Activated T-helper 1 cell treated with anti-CD3 and anti-CD28 coated beads, Interleukin-12 subunit alpha, Interleukin-12 subunit beta, Interleukin-2, Interleukin-4 antibody, amounts not matched to agents 30 ng/mL and 10 ng/mL and 1 ng/mL, durations not matched to agents 14 hours and 24 hours and 36 hours (primary cell): Measurements from ENCODE around the gene F8A2. TPM values are rescaled to one million over a fixed set of nuclear protein-coding genes. Genes with fewer than 3 reads are reported as not detected.
A peak's percentile ranks its signal among the peaks of the same experiment; 100 is the strongest.
"Not testable (repeated sequence)": the region's sequence is repeated elsewhere in the genome, so short reads cannot be mapped to it uniquely, and the experiment has no call there.

Experiments
- DNase-seq: peaks from one replicate; pipeline ENCODE4 v3.0.0; 2021; ENCODE audit warnings: low spot score
- H3K27ac Mint-ChIP-seq: one replicate; pipeline ENCODE4 v1.8.0; 2021; ENCODE audit warnings: mild to moderate bottlenecking, mixed read lengths
- H3K27me3 Mint-ChIP-seq: one replicate; pipeline ENCODE4 v1.8.0; 2022; ENCODE audit warnings: mild to moderate bottlenecking, moderate library complexity, mixed read lengths; ENCODE audit not compliant: insufficient read depth
- H3K36me3 Mint-ChIP-seq: one replicate; pipeline ENCODE4 v1.8.0; 2021; ENCODE audit warnings: low read depth, mixed read lengths
- H3K4me1 Mint-ChIP-seq: one replicate; pipeline ENCODE4 v1.8.0; 2021; ENCODE audit warnings: low read depth, mixed read lengths
- H3K4me3 Mint-ChIP-seq: one replicate; pipeline ENCODE4 v1.8.0; 2021; ENCODE audit warnings: mild to moderate bottlenecking, moderate library complexity, mixed read lengths
- H3K9me3 Mint-ChIP-seq: one replicate; pipeline ENCODE4 v1.8.0; 2021; ENCODE audit warnings: mixed read lengths
- intact Hi-C: fragments of 100-400 bp; cut with micrococcal nuclease; formaldehyde crosslinking; loops from one replicate; pipeline ENCODE4 v1.15.1; 2024
- total RNA-seq: library from RNA; stranded (reverse); gene quantifications from 2 replicates; pipeline ENCODE4 v1.2.3, GENCODE V29; 2022

Gene F8A2
- not detected in 2 replicates for total RNA-seq

DNA sequence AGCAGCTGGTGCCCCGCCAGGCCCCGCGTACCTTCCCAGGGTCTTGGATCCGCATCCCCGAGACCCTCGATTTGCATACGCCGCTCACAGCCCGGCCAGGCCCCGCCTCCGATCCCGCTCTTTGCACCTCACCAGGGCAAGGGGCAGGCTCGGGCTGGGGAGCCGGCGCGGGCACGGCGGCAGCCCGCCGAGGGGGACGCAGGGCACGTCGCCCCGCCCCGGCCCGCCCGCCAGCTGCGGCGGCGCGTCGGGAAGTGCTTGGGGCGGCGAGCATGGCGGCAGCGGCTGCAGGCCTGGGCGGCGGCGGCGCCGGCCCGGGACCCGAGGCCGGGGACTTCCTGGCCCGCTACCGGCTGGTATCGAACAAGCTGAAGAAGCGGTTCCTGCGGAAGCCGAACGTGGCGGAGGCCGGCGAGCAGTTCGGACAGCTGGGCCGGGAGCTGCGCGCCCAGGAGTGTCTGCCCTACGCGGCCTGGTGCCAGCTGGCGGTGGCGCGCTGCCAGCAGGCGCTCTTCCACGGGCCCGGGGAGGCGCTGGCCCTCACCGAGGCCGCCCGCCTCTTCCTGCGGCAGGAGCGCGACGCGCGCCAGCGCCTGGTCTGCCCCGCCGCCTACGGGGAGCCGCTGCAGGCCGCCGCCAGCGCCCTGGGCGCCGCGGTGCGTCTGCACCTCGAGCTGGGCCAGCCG, at the start of gene F8A2:
Gene F8A2, plus strand, starts transcription at position 253 of the 686 bp plus-strand sequence. Its CDS starts 20 bp downstream, at position 273.
- H3K4me1 Mint-ChIP-seq, H3K9me3 Mint-ChIP-seq, intact Hi-C loops, H3K27me3 Mint-ChIP-seq, H3K4me3 Mint-ChIP-seq, H3K36me3 Mint-ChIP-seq, DNase-seq, H3K27ac Mint-ChIP-seq: not testable (repeated sequence)

DNA sequence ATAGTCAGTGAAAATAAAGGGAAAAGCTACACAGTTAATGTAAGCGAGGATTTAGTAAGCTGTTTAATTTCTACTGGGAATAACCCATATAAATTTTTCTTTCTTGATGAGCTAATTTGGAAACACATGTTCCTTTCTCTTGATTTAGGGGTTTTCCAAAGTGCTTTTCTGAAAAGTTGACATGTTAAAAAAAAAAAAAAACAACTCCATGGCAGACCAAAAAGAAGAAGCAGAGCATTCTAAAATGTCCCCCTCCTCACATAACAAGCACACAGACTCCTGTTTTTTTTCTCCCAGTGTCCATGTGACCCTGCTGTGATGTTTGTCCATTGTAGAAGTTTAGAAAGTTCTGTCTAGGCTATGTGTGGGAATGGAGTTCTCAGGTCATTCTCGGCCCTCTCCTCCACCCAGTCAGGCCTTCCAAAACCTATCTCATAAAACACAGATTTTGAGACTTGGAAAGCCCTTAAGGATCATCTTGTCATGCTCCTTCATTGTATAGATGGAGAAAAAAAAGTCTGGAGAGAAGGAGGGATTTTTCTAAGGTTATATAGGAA, 48.3 kb upstream of the F8A2 start:
- Mint-ChIP-seq H3K36me3 (no peaks in the 10 kb centered on the region), H3K27me3 (peaks cover 2% of the 10 kb centered on the region), H3K4me1 (peaks cover 5% of the 10 kb centered on the region), H3K9me3 (no peaks in the 10 kb centered on the region), H3K27ac (no peak overlapping the region), H3K4me3 (no peak overlapping the region)
- DNase-seq: no peak
- intact Hi-C loops: no loop called here

DNA sequence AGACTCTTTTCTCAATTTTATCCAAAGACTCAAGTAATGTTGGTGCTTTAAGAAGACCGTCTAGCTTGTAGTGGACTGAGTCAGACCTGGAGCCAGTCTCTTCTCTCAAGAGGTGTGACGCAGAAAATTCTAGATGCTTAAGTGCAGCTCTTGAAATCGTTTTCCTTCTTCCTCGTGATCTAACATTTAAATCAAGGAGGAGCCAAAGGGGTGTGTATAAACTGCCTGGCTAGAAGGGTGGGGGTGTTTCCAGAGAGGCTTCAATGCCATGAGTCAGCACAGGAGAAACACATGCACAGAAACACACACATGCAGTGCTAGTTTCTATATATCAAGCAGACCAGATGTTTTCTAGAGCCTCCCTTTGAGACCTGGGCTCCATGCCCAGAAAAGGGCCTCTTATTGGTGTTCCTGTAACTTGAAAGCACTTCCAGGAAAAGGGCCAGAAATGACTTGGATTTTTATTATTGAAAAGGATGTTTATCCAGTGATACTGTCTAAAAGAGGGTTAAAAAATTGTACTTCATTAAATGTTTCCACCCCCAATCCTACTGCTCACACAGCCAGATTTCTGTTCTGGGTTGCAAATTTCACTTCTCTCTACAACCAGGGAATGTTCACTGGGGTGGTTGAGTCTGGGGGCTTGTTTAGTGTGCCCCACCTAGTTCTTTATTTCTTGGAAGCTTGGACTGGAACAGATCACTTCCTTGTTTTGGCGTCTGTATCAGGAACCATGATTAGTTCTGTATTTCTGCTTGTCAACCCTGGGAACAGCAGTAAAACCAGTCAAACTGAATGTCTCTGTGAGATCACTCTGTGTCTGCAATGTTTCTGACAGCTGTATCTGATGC, 47.2 kb upstream of the F8A2 start, which contains the start of gene CLIC2:
Gene CLIC2, minus strand, starts transcription at position 129 of the 851 bp plus-strand sequence. CDS start 187 bp downstream, outside the sequence.
- no peak within 1 kb of the TSS for H3K4me3 Mint-ChIP-seq
- no peak for DNase-seq
- peak within 1 kb of the TSS; percentile 18 for H3K27ac Mint-ChIP-seq
- no peaks in the 10 kb centered on the region for H3K9me3 Mint-ChIP-seq
- peaks cover 2% of the 10 kb centered on the region for H3K27me3 Mint-ChIP-seq
- peaks cover 5% of the 10 kb centered on the region for H3K4me1 Mint-ChIP-seq
- H3K36me3 Mint-ChIP-seq: no peaks in the 10 kb centered on the region
- intact Hi-C loops: no loop called here

DNA sequence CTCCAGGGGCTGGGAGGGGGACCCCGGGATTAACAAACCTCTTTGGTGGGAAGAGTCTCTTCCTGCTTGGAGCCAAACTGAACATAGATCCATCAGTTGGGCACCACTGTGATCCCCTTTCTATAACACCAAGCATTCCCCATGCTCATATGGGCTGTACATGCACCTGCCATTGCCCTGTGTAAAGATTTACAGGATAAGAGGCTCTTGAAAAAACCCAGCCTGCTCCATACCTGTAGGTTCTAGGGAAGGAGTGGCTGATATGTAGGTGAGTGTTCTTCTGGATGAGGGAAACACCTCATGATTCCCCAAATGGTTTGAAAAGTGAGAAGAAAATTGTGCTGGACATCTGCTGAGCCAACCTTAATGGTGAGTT, 46.6 kb upstream of the F8A2 start:
- H3K27me3 Mint-ChIP-seq, intact Hi-C loops, H3K4me3 Mint-ChIP-seq, H3K9me3 Mint-ChIP-seq, H3K4me1 Mint-ChIP-seq, H3K27ac Mint-ChIP-seq, H3K36me3 Mint-ChIP-seq, DNase-seq: not testable (repeated sequence)

DNA sequence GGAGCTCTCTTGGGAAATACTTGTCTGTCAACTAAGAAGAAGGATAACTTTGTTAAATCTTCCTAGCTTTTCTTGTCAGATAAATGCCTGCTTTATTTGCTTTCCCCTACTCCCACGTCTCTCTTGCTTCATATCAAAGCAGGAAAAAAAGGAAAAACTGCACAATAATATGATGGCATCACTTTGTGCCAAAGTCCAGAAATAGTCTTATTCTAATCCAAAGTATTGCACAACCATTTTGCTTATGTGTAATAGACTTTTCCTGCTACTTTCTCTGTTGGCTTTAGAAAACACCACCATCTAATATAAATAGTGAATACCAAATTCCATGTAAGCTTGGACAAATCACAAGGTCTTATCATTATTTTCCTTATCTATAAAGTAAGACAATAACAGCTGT, 36.2 kb upstream of the F8A2 start:
- DNase-seq, H3K27ac Mint-ChIP-seq, H3K9me3 Mint-ChIP-seq, H3K4me3 Mint-ChIP-seq, intact Hi-C loops, H3K4me1 Mint-ChIP-seq, H3K27me3 Mint-ChIP-seq, H3K36me3 Mint-ChIP-seq: not testable (repeated sequence)

DNA sequence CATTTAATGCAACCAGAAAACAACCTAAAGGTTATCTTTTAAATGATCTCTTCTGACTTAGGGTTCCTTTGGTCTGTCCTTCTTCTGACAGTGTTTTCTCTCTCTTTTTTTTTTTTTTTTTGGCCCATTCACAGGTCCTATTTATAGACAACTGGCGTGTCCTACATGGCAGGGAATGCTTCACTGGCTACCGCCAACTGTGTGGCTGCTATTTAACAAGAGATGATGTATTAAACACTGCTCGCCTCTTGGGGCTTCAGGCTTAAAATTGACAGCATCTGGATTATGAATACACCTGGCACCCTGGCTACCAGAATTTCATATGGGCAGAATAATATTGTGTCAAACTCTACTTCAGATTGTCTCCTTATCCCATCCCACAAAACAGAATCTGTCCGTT, 32.4 kb upstream of the F8A2 start:
- H3K27me3 Mint-ChIP-seq, H3K9me3 Mint-ChIP-seq, DNase-seq: not testable (repeated sequence)

DNA sequence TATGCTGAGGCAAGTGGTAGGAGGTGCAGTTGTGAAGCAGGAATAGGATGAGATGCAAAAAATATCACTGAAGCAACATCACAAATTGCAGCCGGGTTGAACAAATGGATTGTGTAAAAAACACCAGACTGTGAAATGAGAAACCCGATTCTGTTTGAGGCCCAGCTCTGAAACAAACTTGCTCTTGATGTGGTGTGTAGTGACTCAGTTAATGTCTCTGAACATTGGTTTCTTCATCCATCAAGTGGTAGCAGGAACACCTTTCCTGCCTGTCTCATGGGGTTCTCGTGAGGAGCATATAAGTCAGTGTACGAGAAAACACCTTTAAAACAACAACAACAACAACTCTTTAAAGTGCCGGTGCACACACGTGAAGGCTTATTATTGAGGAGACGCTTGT, 18.2 kb upstream of the F8A2 start:
- H3K27ac Mint-ChIP-seq, intact Hi-C loops: not testable (repeated sequence)

More for the DNA sequence above, 32.4 kb upstream of the F8A2 start:
- H3K27ac Mint-ChIP-seq, H3K4me3 Mint-ChIP-seq, intact Hi-C loops, H3K4me1 Mint-ChIP-seq, H3K36me3 Mint-ChIP-seq: not testable (repeated sequence)

DNA sequence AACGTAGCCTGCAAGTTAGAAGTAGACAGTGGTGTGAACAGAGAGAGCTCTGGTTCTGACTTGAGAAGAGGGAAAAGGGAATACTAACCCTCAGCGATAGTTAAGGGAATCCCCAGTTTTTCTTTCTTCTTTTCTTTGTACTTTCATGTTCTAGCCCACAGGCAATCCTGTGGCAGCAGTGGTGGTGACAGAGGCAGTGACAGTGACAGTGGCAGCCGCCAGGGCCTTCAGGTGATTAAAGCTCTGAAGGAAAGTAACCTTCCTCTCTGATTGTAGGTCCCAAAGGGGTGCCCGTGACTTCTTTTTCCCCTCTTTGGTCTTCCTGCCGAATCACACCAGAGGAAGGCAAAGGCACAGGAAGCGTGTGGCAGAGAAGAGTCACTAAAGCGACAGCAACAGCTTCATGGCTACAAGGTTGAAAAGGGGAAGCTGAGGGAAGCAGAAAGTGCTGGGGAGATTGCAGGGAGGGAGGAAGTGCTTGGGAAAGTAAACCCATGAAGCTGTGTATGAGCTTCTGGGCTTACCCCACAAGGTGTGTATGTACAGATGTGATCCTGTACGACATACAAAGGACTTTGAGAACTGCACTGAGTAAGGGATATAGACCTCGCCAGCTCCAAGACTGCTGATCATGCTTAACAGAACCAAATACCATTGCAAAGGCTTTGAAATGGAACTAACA, 8.0 kb upstream of the F8A2 start:
- H3K9me3 Mint-ChIP-seq, H3K27me3 Mint-ChIP-seq, H3K4me3 Mint-ChIP-seq, H3K27ac Mint-ChIP-seq, intact Hi-C loops, DNase-seq, H3K36me3 Mint-ChIP-seq, H3K4me1 Mint-ChIP-seq: not testable (repeated sequence)

More for the DNA sequence above, 18.2 kb upstream of the F8A2 start:
- not testable (repeated sequence) for H3K4me3 Mint-ChIP-seq, H3K27me3 Mint-ChIP-seq, H3K36me3 Mint-ChIP-seq, H3K4me1 Mint-ChIP-seq, H3K9me3 Mint-ChIP-seq, DNase-seq

DNA sequence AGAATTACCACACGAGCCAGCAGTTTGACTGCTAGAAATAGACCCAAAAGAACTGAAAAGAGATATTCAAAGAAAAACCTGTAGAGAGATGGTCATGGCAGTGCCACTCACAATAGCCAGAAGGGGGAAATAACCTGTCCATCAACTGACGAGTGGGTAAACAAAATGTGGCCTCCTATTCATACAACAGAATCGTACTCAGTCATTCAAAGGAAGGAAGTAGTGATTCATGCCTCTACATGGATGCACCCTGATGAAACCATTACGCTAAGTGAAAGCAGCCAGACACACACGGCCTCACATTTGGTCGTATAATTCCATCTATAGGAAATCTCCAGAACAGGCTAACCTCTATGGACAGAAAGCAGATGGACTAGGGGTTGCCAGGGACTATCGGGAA, 2.1 kb upstream of the F8A2 start:
- H3K27me3 Mint-ChIP-seq, intact Hi-C loops, DNase-seq: not testable (repeated sequence)

DNA sequence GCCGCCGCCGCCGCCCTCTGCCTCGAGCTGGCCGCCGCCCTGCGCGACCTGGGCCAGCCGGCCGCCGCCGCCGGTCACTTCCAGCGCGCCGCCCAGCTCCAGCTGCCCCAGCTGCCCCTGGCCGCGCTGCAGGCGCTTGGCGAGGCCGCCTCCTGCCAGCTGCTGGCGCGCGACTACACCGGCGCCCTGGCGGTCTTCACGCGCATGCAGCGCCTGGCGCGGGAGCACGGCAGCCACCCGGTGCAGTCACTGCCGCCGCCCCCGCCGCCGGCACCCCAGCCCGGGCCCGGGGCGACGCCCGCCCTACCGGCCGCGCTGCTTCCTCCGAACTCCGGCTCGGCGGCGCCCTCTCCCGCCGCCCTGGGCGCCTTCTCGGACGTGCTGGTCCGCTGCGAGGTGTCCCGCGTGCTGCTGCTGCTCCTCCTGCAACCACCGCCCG, 653 bp downstream of the F8A2 start:
- DNase-seq, H3K4me1 Mint-ChIP-seq, H3K27me3 Mint-ChIP-seq, H3K4me3 Mint-ChIP-seq, intact Hi-C loops, H3K27ac Mint-ChIP-seq, H3K9me3 Mint-ChIP-seq, H3K36me3 Mint-ChIP-seq: not testable (repeated sequence)

More for the DNA sequence above, 2.1 kb upstream of the F8A2 start:
- not testable (repeated sequence) for H3K4me1 Mint-ChIP-seq, H3K27ac Mint-ChIP-seq, H3K9me3 Mint-ChIP-seq, H3K4me3 Mint-ChIP-seq, H3K36me3 Mint-ChIP-seq

DNA sequence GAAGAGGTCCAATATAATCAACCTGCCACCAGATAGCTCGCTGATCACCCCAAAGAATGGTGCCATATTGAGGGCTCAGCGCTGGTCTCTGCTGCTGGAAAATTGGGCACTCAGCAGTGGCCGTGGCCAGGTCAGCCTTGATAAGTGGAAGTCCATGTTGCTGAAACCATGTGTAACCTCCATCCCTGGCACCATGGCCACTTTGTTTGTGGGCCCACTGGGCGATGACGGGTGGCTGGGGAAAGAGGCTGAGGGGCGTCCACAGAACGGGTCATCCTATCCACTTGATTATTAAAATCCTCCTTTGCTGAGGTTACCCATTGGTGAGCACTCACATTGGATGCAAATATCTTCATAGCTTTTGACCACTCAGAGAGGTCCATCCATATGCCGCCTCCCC, 7.7 kb downstream of the F8A2 start:
- no peak overlapping the region for H3K27ac Mint-ChIP-seq
- DNase-seq: no peak
- peaks cover 15% of the 10 kb centered on the region for H3K36me3 Mint-ChIP-seq
- H3K4me3 Mint-ChIP-seq: no peak overlapping the region
- no peaks in the 10 kb centered on the region for H3K27me3 Mint-ChIP-seq
- H3K4me1 Mint-ChIP-seq: peaks cover 23% of the 10 kb centered on the region
- H3K9me3 Mint-ChIP-seq: no peaks in the 10 kb centered on the region
- intact Hi-C loops: no loop called here

DNA sequence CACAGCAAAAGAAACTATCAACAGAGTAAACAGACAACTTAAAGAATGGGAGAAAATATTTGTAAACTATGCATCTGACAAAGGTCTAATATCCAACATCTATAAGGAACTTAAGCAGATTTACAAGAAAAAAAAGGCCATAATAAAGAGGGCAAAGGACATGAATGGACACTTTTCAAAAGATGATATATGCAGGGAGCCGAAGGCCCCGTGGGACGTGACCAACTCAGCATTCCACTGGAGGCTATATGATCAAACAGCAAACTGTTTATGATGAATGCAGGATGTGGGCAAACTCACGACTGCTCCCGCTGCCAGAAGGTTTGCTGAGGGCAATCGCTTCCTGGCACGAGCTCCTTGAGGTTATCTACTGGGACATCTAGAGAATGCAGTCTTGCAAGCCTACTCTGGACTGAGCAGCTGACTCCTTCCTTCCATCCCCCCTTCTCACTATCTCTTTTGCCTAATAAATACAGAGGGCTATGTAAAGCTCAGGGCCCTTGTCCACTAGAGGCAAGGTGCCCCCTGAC, 12.9 kb downstream of the F8A2 start:
- H3K27me3 Mint-ChIP-seq, intact Hi-C loops, H3K4me3 Mint-ChIP-seq, H3K36me3 Mint-ChIP-seq, H3K27ac Mint-ChIP-seq, H3K9me3 Mint-ChIP-seq, DNase-seq: not testable (repeated sequence)
- peaks cover 14% of the 10 kb centered on the region for H3K4me1 Mint-ChIP-seq
